ENCODE data around the gene ACP3. TPM values are rescaled to one million over a fixed set of nuclear protein-coding genes. Genes with fewer than 3 reads are reported as not detected.

Gene ACP3
- total RNA-seq, 1 experiment from 2014 or later: not detected

GRCh38 chr3:132401255-132401654, 84.0 kb downstream of the ACP3 start:
- ChIA-PET POLR2A (interaction anchor here (1.4 kb wide), 2 partner anchors 16 to 48 kb away, joined by 3 to 5 read pairs; partner anchors contain the start of gene DNAJC13), CTCF (interaction anchor here (0.6 to 8.3 kb wide), 11 partner anchors 8 to 607 kb away, joined by 3 to 343 read pairs (median 4); no protein-coding TSS in a partner anchor)
- Mint-ChIP-seq H3K27ac (ENCODE audit: low read depth, unreplicated experiment) (no peak overlapping the region), H3K9me3 (ENCODE audit: unreplicated experiment) (no peaks in the 10 kb centered on the region), H3K27me3 (ENCODE audit: insufficient read depth, unreplicated experiment) (no peaks in the 10 kb centered on the region), H3K4me1 (ENCODE audit: insufficient read depth, unreplicated experiment) (no peaks in the 10 kb centered on the region), H3K36me3 (ENCODE audit: insufficient read depth, unreplicated experiment) (no peaks in the 10 kb centered on the region), H3K4me3 (ENCODE audit: unreplicated experiment) (no peak overlapping the region)
- no peak for DNase-seq (ENCODE audit: unreplicated experiment)
- intact Hi-C loops (cut with micrococcal nuclease): no loop called here
- BruUV-seq (replicated peaks): no TSS peak
- TF ChIP-seq, protein P1, sequence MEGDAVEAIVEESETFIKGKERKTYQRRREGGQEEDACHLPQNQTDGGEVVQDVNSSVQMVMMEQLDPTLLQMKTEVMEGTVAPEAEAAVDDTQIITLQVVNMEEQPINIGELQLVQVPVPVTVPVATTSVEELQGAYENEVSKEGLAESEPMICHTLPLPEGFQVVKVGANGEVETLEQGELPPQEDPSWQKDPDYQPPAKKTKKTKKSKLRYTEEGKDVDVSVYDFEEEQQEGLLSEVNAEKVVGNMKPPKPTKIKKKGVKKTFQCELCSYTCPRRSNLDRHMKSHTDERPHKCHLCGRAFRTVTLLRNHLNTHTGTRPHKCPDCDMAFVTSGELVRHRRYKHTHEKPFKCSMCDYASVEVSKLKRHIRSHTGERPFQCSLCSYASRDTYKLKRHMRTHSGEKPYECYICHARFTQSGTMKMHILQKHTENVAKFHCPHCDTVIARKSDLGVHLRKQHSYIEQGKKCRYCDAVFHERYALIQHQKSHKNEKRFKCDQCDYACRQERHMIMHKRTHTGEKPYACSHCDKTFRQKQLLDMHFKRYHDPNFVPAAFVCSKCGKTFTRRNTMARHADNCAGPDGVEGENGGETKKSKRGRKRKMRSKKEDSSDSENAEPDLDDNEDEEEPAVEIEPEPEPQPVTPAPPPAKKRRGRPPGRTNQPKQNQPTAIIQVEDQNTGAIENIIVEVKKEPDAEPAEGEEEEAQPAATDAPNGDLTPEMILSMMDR (IDR thresholded peaks at IDR 0.05; ENCODE audit: unreplicated experiment): no peak

GRCh38 chr3:132404276-132404675, 87.1 kb downstream of the ACP3 start:
- no peaks in the 10 kb centered on the region for H3K9me3 Mint-ChIP-seq (ENCODE audit: unreplicated experiment)
- TF ChIP-seq, protein P1 (IDR thresholded peaks at IDR 0.05; ENCODE audit: unreplicated experiment): no peak
- H3K4me1 Mint-ChIP-seq (ENCODE audit: insufficient read depth, unreplicated experiment): no peaks in the 10 kb centered on the region
- intact Hi-C loops (cut with micrococcal nuclease): no loop called here
- ChIA-PET POLR2A (no interaction called here), CTCF (interaction anchor here (0.7 to 4.7 kb wide), 4 partner anchors 52 to 365 kb away, joined by 3 to 54 read pairs (median 4); no protein-coding TSS in a partner anchor)
- no peak overlapping the region for H3K4me3 Mint-ChIP-seq (ENCODE audit: unreplicated experiment)
- no TSS peak for BruUV-seq (replicated peaks)
- no peaks in the 10 kb centered on the region for H3K36me3 Mint-ChIP-seq (ENCODE audit: insufficient read depth, unreplicated experiment)
- H3K27me3 Mint-ChIP-seq (ENCODE audit: insufficient read depth, unreplicated experiment): no peaks in the 10 kb centered on the region
- DNase-seq (ENCODE audit: unreplicated experiment): no peak
- H3K27ac Mint-ChIP-seq (ENCODE audit: low read depth, unreplicated experiment): no peak overlapping the region

DNA sequence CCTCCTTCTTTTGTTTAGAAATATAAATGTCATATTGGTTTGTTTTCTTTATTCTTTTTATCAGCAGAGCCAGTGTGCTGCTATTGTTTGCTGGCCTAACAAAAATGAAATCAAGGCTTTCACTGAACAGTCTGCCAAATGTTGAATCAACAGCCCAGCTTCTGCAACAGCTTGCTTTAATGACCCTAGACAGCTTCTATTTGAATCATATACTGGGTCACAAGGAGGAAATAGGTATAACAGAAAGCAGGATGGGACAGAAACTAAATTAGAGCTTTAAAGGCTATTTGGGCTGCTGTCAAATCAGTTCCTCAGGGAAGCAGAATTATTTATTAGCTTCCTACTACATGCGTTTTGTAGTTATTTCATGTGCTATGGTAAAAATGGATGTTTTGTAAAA, 88.0 kb downstream of the ACP3 start:
- no peaks in the 10 kb centered on the region for H3K4me1 Mint-ChIP-seq (ENCODE audit: insufficient read depth, unreplicated experiment)
- no peak for DNase-seq (ENCODE audit: unreplicated experiment)
- TF ChIP-seq, protein P1 (IDR thresholded peaks at IDR 0.05; ENCODE audit: unreplicated experiment): no peak
- no TSS peak for BruUV-seq (replicated peaks)
- intact Hi-C loops (cut with micrococcal nuclease): no loop called here
- H3K27me3 Mint-ChIP-seq (ENCODE audit: insufficient read depth, unreplicated experiment): no peaks in the 10 kb centered on the region
- H3K4me3 Mint-ChIP-seq (ENCODE audit: unreplicated experiment): no peak overlapping the region
- no peaks in the 10 kb centered on the region for H3K9me3 Mint-ChIP-seq (ENCODE audit: unreplicated experiment)
- POLR2A ChIA-PET: interaction anchor here (4.8 kb wide), 1 partner anchor 12 kb away, joined by 18 read pairs; the partner anchor contains the start of gene DNAJC13
- H3K27ac Mint-ChIP-seq (ENCODE audit: low read depth, unreplicated experiment): no peak overlapping the region
- no peaks in the 10 kb centered on the region for H3K36me3 Mint-ChIP-seq (ENCODE audit: insufficient read depth, unreplicated experiment)
- CTCF ChIA-PET: interaction anchor here (0.6 to 4.7 kb wide), 3 partner anchors 53 to 61 kb away, joined by 3 to 54 read pairs (median 6); no protein-coding TSS in a partner anchor

DNA sequence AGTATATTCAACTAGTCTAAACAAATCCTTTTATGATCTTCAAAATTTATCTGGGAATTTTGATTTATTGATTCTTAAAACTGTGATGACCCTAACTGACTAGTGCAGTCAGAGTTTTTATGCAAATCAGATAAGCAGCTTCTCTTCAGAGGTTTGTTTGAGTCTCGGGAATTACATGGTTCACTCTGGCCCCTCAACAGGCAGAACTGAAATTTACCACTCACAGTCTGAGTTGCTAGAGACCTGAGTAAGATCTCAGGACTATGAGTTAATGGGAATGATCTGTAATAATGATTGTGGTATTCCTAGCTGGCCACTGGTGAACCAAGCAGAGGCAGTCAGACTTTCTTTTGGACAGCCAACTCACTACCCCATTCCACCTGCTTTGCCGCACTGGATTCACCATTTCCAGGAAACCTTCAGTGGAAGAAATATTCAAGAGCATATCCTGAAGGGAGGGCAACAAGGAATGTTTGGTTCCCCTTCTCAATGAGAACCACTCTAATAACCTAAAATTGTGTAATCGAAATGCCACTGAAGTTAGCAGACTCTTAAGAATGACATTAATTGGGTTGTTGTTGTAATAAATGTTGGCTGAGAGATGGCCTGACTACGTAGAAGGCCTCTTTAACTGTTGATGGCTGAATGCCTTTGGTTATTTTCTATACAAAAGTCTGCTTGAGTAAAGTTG, 88.5 kb downstream of the ACP3 start:
- H3K9me3 Mint-ChIP-seq (ENCODE audit: unreplicated experiment): no peaks in the 10 kb centered on the region
- BruUV-seq (replicated peaks): no TSS peak
- H3K4me3 Mint-ChIP-seq (ENCODE audit: unreplicated experiment): no peak overlapping the region
- peaks cover 2% of the 10 kb centered on the region for H3K27me3 Mint-ChIP-seq (ENCODE audit: insufficient read depth, unreplicated experiment)
- no peaks in the 10 kb centered on the region for H3K4me1 Mint-ChIP-seq (ENCODE audit: insufficient read depth, unreplicated experiment)
- intact Hi-C loops (cut with micrococcal nuclease): no loop called here
- TF ChIP-seq, protein P1 (IDR thresholded peaks at IDR 0.05; ENCODE audit: unreplicated experiment): no peak
- no peaks in the 10 kb centered on the region for H3K36me3 Mint-ChIP-seq (ENCODE audit: insufficient read depth, unreplicated experiment)
- no peak overlapping the region for H3K27ac Mint-ChIP-seq (ENCODE audit: low read depth, unreplicated experiment)
- ChIA-PET POLR2A (interaction anchor here (4.8 kb wide), 1 partner anchor 12 kb away, joined by 18 read pairs; the partner anchor contains the start of gene DNAJC13), CTCF (interaction anchor here (0.6 to 4.7 kb wide), 5 partner anchors 40 to 77 kb away, joined by 3 to 54 read pairs (median 5); no protein-coding TSS in a partner anchor)
- no peak for DNase-seq (ENCODE audit: unreplicated experiment)

Data from MCF 10A (cell line).